ENCODE measurements around the gene CKS1B. TPM values are rescaled to one million over a fixed set of nuclear protein-coding genes. Genes with fewer than 3 reads are reported as not detected.

CKS1B gene
- total RNA-seq, 1 experiment from 2014 or later, result 295 TPM

DNA sequence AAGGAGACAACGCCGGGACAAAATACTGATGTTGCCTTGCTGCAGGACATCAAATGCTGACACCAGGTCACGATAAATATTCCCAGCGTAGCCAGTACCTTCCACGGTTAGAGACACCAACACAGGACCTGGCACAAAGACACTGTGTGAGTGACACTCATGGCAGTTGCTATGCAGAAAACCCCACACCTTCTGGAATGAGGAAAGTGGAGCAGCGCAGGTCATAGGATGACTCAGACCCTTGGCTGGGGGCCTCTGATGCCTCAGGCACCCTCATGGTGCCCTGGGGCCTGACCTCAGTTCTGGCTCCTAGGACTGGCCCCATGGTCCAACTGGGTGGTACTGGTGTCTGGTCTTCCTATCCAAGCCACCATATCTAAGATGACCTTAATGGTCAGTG is 52.1 kb downstream of the CKS1B start:
- no peak for DNase-seq (ENCODE audit: low spot score)
- Histone ChIP-seq H3K9me3 (ENCODE audit: low read depth, low read length, poor library complexity, severe bottlenecking) (no peaks in the 10 kb centered on the region), H3K36me3 (ENCODE audit: insufficient read depth, low read length, poor library complexity, severe bottlenecking) (no peaks in the 10 kb centered on the region), H3K4me3 (ENCODE audit: low read depth, low read length, poor library complexity, severe bottlenecking) (no peak overlapping the region), H3K27me3 (replicated peaks; ENCODE audit: insufficient read depth, low read depth, low read length, poor library complexity) (no peaks in the 10 kb centered on the region), H3K4me1 (ENCODE audit: insufficient read depth, low read length, poor library complexity, severe bottlenecking) (no peaks in the 10 kb centered on the region), H3K27ac (ENCODE audit: low read depth, low read length, poor library complexity, severe bottlenecking) (no peak overlapping the region)
- no TSS peak for BruUV-seq (replicated peaks)
- ChIA-PET POLR2A (ENCODE audit: low non-redundant PET) (no interaction called here), CTCF (no interaction called here)
- TF ChIP-seq, protein P1, sequence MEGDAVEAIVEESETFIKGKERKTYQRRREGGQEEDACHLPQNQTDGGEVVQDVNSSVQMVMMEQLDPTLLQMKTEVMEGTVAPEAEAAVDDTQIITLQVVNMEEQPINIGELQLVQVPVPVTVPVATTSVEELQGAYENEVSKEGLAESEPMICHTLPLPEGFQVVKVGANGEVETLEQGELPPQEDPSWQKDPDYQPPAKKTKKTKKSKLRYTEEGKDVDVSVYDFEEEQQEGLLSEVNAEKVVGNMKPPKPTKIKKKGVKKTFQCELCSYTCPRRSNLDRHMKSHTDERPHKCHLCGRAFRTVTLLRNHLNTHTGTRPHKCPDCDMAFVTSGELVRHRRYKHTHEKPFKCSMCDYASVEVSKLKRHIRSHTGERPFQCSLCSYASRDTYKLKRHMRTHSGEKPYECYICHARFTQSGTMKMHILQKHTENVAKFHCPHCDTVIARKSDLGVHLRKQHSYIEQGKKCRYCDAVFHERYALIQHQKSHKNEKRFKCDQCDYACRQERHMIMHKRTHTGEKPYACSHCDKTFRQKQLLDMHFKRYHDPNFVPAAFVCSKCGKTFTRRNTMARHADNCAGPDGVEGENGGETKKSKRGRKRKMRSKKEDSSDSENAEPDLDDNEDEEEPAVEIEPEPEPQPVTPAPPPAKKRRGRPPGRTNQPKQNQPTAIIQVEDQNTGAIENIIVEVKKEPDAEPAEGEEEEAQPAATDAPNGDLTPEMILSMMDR (conservative IDR thresholded peaks at IDR 0.05; ENCODE audit: low read depth, low read length), result no peak
- TF ChIP-seq EZH2 (IDR thresholded peaks at IDR 0.05; ENCODE audit: borderline replicate concordance, low read depth, low read length, poor library complexity, severe bottlenecking), result no peak
- intact Hi-C loops (cut with micrococcal nuclease; ENCODE audit: unreplicated experiment), result no loop called here

Small RNAs within 50 kb of the gene (microRNA-seq; reads per million reads assigned to microRNA genes)
- not detected for gene MIR4258

Other genes with a start within 250 kb of the CKS1B start
- 0.73 and 1.5 TPM in 2 replicates for gene KCNN3, start 104.4 kb upstream of the CKS1B start, total RNA-seq (2021)
- 30.8 and 34.4 TPM in 2 replicates for gene PMVK, start 38.0 kb upstream of the CKS1B start, total RNA-seq (2021)
- 12.7 and 20.8 TPM in 2 replicates for gene PBXIP1, start 18.6 kb upstream of the CKS1B start, total RNA-seq (2021)
- gene PYGO2, start 12.9 kb upstream of the CKS1B start, total RNA-seq (2021), result 46.3 and 48.5 TPM in 2 replicates
- 201 and 204 TPM in 2 replicates for gene SHC1, start 3.9 kb upstream of the CKS1B start, total RNA-seq (2021)
- gene FLAD1, start 8.7 kb downstream of the CKS1B start, total RNA-seq (2021), result 82.4 and 84.2 TPM in 2 replicates
- 1.4 and 1.7 TPM in 2 replicates for gene LENEP, start 18.9 kb downstream of the CKS1B start, total RNA-seq (2021)
- gene ZBTB7B, start 28.1 kb downstream of the CKS1B start, total RNA-seq (2021), result 19.2 and 21.8 TPM in 2 replicates
- 0.21 TPM in 1 of 2 replicates, not detected in the other for gene DCST2, start 59.1 kb downstream of the CKS1B start, total RNA-seq (2021)
- not detected in 2 replicates for gene DCST1, start 59.1 kb downstream of the CKS1B start, total RNA-seq (2021)
- 36.3 and 48.5 TPM in 2 replicates for gene ADAM15, start 76.6 kb downstream of the CKS1B start, total RNA-seq (2021)
- 17.0 and 18.8 TPM in 2 replicates for gene EFNA4, start 89.1 kb downstream of the CKS1B start, total RNA-seq (2021)
- 5.8 and 8.9 TPM in 2 replicates for gene EFNA3, start 104.2 kb downstream of the CKS1B start, total RNA-seq (2021)
- 0.90 and 1.0 TPM in 2 replicates for gene EFNA1, start 153.2 kb downstream of the CKS1B start, total RNA-seq (2021)
- 30.3 and 33.8 TPM in 2 replicates for gene SLC50A1, start 161.2 kb downstream of the CKS1B start, total RNA-seq (2021)
- 34.0 and 37.4 TPM in 2 replicates for gene DPM3, start 165.8 kb downstream of the CKS1B start, total RNA-seq (2021)
- 162 and 179 TPM in 2 replicates for gene KRTCAP2, start 198.6 kb downstream of the CKS1B start, total RNA-seq (2021)
- gene TRIM46, start 199.2 kb downstream of the CKS1B start, total RNA-seq (2021), result 5.1 and 6.2 TPM in 2 replicates
- gene THBS3, start 233.2 kb downstream of the CKS1B start, total RNA-seq (2021), result 23.2 and 29.7 TPM in 2 replicates
- gene MTX1, start 234.0 kb downstream of the CKS1B start, total RNA-seq (2021), result 65.2 and 75.9 TPM in 2 replicates